NCI-H1417 (cell line): Measurements from ENCODE around the gene LAMTOR5.
"Not testable (repeated sequence)": the region's sequence is repeated elsewhere in the genome, so short reads cannot be mapped to it uniquely, and the experiment has no call there.

Source experiments
- DNase-seq, 3 experiments: peaks; one replicate each; lab custom pipeline; 2025; lab: John Stamatoyannopoulos, UW

LAMTOR5 gene

GRCh38 chr1:110426854-110427253, 19.4 kb upstream of the LAMTOR5 start:
- no peak for DNase-seq

GRCh38 chr1:110425612-110426152, 18.2 kb upstream of the LAMTOR5 start:
- DNase-seq: no peak

- no peak for DNase-seq
These were observed 17.5 kb upstream of the LAMTOR5 start for GRCh38 chr1:110424699-110425611.

- DNase-seq: no peak
These were observed 13.6 kb upstream of the LAMTOR5 start for GRCh38 chr1:110420874-110421793.

GRCh38 chr1:110420023-110420662, 12.6 kb upstream of the LAMTOR5 start:
- DNase-seq: no peak

- no peak for DNase-seq
These were observed 11.2 kb upstream of the LAMTOR5 start for GRCh38 chr1:110418729-110419128.

- not testable (repeated sequence) for DNase-seq
These were observed 5.6 kb upstream of the LAMTOR5 start for GRCh38 chr1:110413045-110413444.

GRCh38 chr1:110412576-110412975, 5.1 kb upstream of the LAMTOR5 start:
- peak; percentile 10 to 66 (median 39) for DNase-seq

GRCh38 chr1:110411173-110411735, 3.8 kb upstream of the LAMTOR5 start:
- no peak for DNase-seq

- no peak for DNase-seq
These were observed 1.8 kb upstream of the LAMTOR5 start for GRCh38 chr1:110409316-110409715.

GRCh38 chr1:110408488-110408887, 994 bp upstream of the LAMTOR5 start:
- DNase-seq: no peak

GRCh38 chr1:110406407-110406806, 1.1 kb downstream of the LAMTOR5 start:
- DNase-seq: not testable (repeated sequence)

- no peak for DNase-seq
These were observed 3.1 kb downstream of the LAMTOR5 start for GRCh38 chr1:110404401-110404800.

GRCh38 chr1:110403805-110404204, 3.7 kb downstream of the LAMTOR5 start:
- DNase-seq: no peak

- not testable (repeated sequence) for DNase-seq
These were observed 11.1 kb downstream of the LAMTOR5 start for GRCh38 chr1:110396259-110396958.

GRCh38 chr1:110394493-110394820, 13.0 kb downstream of the LAMTOR5 start:
- no peak for DNase-seq

GRCh38 chr1:110393691-110394492, 13.6 kb downstream of the LAMTOR5 start:
- no peak for DNase-seq

- no peak for DNase-seq
These were observed 14.2 kb downstream of the LAMTOR5 start for GRCh38 chr1:110393286-110393685.

- DNase-seq: no peak
These were observed 16.7 kb downstream of the LAMTOR5 start, which contains the start of gene SLC16A4 for GRCh38 chr1:110390692-110391245. Gene SLC16A4 (minus strand): TSS chr1:110391026. CDS start chr1:110389323, 1,703 bp downstream.

- DNase-seq: no peak
These were observed 17.4 kb downstream of the LAMTOR5 start for GRCh38 chr1:110390096-110390495.
